Lung (tissue), 12 donors: ENCODE measurements around the gene TENM4. TPM values are rescaled to one million over a fixed set of nuclear protein-coding genes. Genes with fewer than 3 reads are reported as not detected.

Experiments
- ATAC-seq: fragments of 200-7000 bp; cut with Tn5 transposase; one replicate; pipeline ENCODE4 v1.9.1; 2020; ENCODE audit warnings: moderate number of reproducible peaks; ENCODE audit not compliant: insufficient read depth, low FRiP score
- DNase-seq, 3 donors: peaks; one replicate each; pipeline ENCODE4 v3.0.0-alpha.2; 2013 to 2017
- H3K27ac ChIP-seq, 2 donors: one replicate each; pipeline ENCODE4 v1.5.1; 2013; ENCODE audit warnings: mild to moderate bottlenecking in 2 of 2, moderate library complexity in 2 of 2, control low read depth in 1 of 2, inconsistent platforms in 1 of 2, low read depth in 1 of 2, low read length in 1 of 2
- H3K27me3 ChIP-seq, 3 donors: one replicate each; pipeline ENCODE4 v1.5.1; 2013; ENCODE audit warnings: low read length in 2 of 3; ENCODE audit not compliant: control insufficient read depth in 3 of 3, insufficient read depth in 3 of 3
- H3K36me3 ChIP-seq, 4 donors: one replicate each; pipeline ENCODE4 v1.5.1; 2013; ENCODE audit warnings: low read length in 4 of 4, mild to moderate bottlenecking in 1 of 4, moderate library complexity in 1 of 4; ENCODE audit not compliant: control insufficient read depth in 4 of 4, insufficient read depth in 4 of 4
- H3K4me1 ChIP-seq, 5 donors: one replicate each; pipeline ENCODE4 v1.5.1; 2013; ENCODE audit warnings: low read length in 5 of 5, mild to moderate bottlenecking in 2 of 5, moderate library complexity in 1 of 5; ENCODE audit not compliant: control insufficient read depth in 5 of 5, insufficient read depth in 5 of 5
- H3K4me3 ChIP-seq: one replicate; pipeline ENCODE4 v1.5.1; 2013; ENCODE audit warnings: mild to moderate bottlenecking, control low read depth, moderate library complexity
- H3K9ac ChIP-seq, 2 donors: one replicate each; pipeline ENCODE4 v1.5.1; 2013; ENCODE audit warnings: low read length in 2 of 2, control low read depth in 1 of 2; ENCODE audit not compliant: insufficient read depth in 1 of 2
- H3K9me3 ChIP-seq, 4 donors: one replicate each; pipeline ENCODE4 v1.5.1; 2013; ENCODE audit warnings: low read length in 3 of 4, mild to moderate bottlenecking in 1 of 4, moderate library complexity in 1 of 4; ENCODE audit not compliant: control insufficient read depth in 4 of 4, insufficient read depth in 3 of 4
- WGBS, 2 donors: extraction: QIAGEN DNeasy Blood & Tissue Kit; methylation state at CpG; one replicate each; pipeline ENCODE4 v1.1.7; 2013; 5-methylcytosine and 5-hydroxymethylcytosine counted together
- polyA plus RNA-seq, 2 donors: library from polyadenylated mRNA; stranded (reverse); fragments of 200-250 nt; gene quantifications; one replicate each; pipeline ENCODE4 v1.2.1, GENCODE V29; 2013
- total RNA-seq, 2 donors: library from RNA; depleted of rRNA in 1 of 2; stranded (reverse); fragments of >200 nt in 1 of 2; gene quantifications; one replicate each; pipeline ENCODE4 v1.2.1, GENCODE V29; 2014 to 2021
- TF ChIP-seq, protein P1 (sequence below): IDR thresholded peaks from 2 replicates; pipeline ENCODE4 v1.5.1; 2012; ENCODE audit warnings: mild to moderate bottlenecking; ENCODE audit errors: control extremely low read depth, extremely low read depth
- donor health status: control.
- donor health status: control.
- donor health status: Bipolar disorder and iron deficiency.
- donor health status: healthy.
- donor health status: DM: yes; HTN: yes; CAD: no.

TENM4 gene
- total and polyA plus RNA-seq, 4 donors: 0.28 to 16.4 (median 3.2) TPM

DNA sequence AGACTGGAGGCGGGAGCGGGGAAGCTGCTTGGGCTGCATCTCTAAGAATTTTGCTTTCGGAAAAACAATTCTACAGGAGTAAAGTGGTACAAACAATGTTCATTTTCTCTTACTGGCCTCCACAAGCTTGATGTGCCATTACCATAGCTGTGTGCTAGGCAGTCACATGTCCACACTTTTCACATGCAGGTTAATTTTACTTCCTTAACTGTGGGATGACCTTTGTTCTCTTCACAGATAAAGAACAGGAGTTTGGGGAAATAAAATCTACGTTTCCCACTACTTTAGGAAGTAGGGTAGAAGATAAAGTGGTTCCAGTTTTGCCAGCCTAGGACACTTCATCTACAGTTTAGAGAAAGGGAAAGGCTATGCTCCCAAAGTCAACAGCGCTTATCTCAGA, 539.0 kb downstream of the TENM4 start:
- TF ChIP-seq, protein P1, sequence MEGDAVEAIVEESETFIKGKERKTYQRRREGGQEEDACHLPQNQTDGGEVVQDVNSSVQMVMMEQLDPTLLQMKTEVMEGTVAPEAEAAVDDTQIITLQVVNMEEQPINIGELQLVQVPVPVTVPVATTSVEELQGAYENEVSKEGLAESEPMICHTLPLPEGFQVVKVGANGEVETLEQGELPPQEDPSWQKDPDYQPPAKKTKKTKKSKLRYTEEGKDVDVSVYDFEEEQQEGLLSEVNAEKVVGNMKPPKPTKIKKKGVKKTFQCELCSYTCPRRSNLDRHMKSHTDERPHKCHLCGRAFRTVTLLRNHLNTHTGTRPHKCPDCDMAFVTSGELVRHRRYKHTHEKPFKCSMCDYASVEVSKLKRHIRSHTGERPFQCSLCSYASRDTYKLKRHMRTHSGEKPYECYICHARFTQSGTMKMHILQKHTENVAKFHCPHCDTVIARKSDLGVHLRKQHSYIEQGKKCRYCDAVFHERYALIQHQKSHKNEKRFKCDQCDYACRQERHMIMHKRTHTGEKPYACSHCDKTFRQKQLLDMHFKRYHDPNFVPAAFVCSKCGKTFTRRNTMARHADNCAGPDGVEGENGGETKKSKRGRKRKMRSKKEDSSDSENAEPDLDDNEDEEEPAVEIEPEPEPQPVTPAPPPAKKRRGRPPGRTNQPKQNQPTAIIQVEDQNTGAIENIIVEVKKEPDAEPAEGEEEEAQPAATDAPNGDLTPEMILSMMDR: no peak
- Histone ChIP-seq H3K9ac (no peak overlapping the region), H3K27me3 (peaks cover 0 to 4% (median 0%) of the 10 kb centered on the region in 3 donors), H3K27ac (no peak overlapping the region), H3K9me3 (no peaks in the 10 kb centered on the region), H3K4me1 (no peaks in the 10 kb centered on the region), H3K36me3 (no peaks in the 10 kb centered on the region), H3K4me3 (no peak overlapping the region)
- DNase-seq (no peak), ATAC-seq (no peak)
- 90% methylated on average over 5 of the region's 5 CpGs for WGBS, 2 donors

DNA sequence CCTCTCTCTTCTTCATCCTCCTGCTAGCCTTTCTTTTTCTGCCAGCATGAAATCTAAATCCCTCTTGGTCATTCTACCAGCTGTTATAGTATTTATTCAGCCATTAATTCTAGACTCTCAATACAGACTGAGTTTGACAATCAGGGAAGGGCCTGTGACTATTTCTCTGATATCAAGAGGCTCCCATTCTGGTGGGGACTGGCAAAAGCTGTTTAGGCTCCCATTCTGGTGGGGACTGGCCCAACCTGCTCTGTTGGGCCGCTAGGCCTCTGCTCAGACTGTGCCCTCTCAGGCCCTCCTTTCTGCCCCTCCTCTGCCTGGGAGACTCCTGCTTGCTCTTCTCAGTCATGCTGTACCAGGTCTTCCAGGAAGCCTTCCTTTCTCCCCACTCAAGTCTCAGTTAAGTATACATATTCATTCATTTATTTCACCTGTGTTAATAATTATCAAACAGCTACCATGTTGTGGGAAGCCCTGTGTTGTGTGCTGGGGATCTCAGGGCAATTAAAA, 542.5 kb downstream of the TENM4 start:
- Histone ChIP-seq H3K27me3 (no peaks in the 10 kb centered on the region), H3K9ac (no peak overlapping the region), H3K4me1 (no peaks in the 10 kb centered on the region), H3K4me3 (no peak overlapping the region), H3K9me3 (no peaks in the 10 kb centered on the region), H3K27ac (no peak overlapping the region), H3K36me3 (no peaks in the 10 kb centered on the region)
- WGBS, 2 donors: 73 to 95% methylated on average over 1 of the region's 1 CpG
- ATAC-seq (no peak), DNase-seq (no peak)
- TF ChIP-seq, protein P1: no peak

DNA sequence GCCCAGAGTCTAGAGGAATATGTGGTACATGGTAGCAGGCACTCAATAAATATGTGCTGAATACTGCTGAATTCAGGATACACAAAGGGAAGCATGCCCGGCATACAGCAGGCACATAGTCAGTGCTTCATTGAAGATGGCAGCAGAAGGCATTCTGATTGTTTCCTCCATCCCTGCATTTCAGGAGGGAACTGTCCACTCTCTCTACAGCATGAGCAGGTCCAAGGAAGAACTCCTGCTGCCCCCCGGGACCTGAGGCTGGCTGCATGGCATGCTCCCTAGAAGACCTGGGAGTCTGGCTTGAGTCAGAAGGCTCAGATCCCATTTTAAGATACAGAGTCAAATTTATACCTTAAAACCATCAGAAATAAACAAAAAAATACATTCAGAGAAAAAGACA, 546.8 kb downstream of the TENM4 start:
- H3K9me3 ChIP-seq: peaks cover 0 to 3% (median 0%) of the 10 kb centered on the region in 4 donors
- no peaks in the 10 kb centered on the region for H3K36me3 ChIP-seq
- H3K4me3 ChIP-seq: no peak overlapping the region
- no peaks in the 10 kb centered on the region for H3K4me1 ChIP-seq
- no peak overlapping the region for H3K9ac ChIP-seq
- 84 to 95% methylated on average over 2 of the region's 2 CpGs for WGBS, 2 donors
- TF ChIP-seq, protein P1: no peak
- DNase-seq (no peak), ATAC-seq (no peak)
- H3K27ac ChIP-seq: no peak overlapping the region
- no peaks in the 10 kb centered on the region for H3K27me3 ChIP-seq

DNA sequence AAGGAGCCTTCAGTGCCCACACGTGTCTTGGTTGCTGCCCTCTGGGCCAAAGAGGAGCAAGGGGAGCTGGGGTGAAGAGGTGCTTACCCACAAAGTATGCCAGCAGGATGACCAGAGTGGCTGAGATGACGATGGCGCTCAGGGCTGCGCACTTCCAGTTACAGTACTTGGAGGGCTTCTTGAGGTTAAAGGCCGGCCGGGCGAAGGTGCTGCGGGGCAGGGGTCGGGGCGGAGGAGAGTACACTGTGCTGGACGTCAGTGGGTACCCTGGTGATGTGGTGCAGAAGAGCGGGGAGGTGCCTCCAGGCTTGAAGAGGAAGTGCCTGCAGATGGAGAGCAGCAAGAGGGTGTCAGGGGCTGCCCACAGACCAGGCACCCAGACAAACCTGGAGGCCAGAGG, 551.1 kb downstream of the TENM4 start:
- H3K27ac ChIP-seq: no peak overlapping the region
- 93 to 95% methylated on average over 12 of the region's 12 CpGs for WGBS, 2 donors
- no peaks in the 10 kb centered on the region for H3K36me3 ChIP-seq
- H3K9ac ChIP-seq: no peak overlapping the region
- ATAC-seq (no peak), DNase-seq (no peak)
- H3K9me3 ChIP-seq: peaks cover 0 to 3% (median 0%) of the 10 kb centered on the region in 4 donors
- no peaks in the 10 kb centered on the region for H3K27me3 ChIP-seq
- no peak overlapping the region for H3K4me3 ChIP-seq
- TF ChIP-seq, protein P1: no peak
- H3K4me1 ChIP-seq: peaks cover 0 to 10% (median 0%) of the 10 kb centered on the region in 5 donors
